GM10266 (cell line): Measurements from ENCODE around the gene GRAP2.

ENCODE experiments used
- DNase-seq: peaks from one replicate; pipeline ENCODE4 v3.0.0; 2012; ENCODE audit errors: extremely low spot score
- CTCF ChIP-seq: IDR thresholded peaks from 2 replicates; pipeline ENCODE4 v1.5.1; 2012; ENCODE audit warnings: mild to moderate bottlenecking, low read depth; ENCODE audit not compliant: control insufficient read depth, insufficient read depth; ENCODE audit errors: missing control alignments

GRAP2 gene

GRCh38 chr22:40021401-40022000 lies 120.6 kb downstream of the GRAP2 start:
- DNase-seq: no peak
- no peak for TF ChIP-seq CTCF

DNA sequence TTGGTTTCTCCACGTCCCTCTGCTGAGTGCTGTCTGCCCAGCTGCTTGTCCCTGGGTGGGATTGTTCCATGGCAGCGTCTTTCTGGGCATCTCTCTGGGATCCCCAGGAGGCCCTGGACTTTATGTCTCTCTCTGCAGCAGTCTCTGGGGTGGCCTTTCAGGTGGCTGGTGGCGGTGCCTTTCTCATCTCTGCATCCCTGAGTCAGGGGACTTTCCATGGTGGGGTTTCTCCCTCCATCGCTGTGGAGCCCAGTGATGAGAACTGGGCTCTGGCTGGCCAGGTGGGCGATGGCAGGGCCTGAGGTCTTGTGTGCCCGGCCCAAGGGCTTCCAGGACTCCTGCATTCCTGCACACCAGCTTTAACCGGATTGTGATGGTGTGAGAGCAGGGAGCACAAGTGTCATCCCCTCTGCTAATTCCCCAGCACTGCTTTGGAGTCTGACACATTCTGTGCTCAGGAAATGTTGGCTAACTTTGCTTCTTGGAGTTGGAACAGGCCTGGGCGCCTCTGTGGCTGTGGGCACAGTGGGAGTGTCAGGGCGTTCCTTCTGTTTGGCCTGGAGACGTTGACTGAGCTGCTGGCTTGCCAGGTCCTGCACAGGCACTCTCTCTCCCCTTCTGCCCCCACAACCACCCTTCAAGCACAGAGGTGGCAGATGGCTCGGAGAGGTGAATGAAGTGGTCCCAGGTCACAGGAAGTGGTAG lies 121.8 kb downstream of the GRAP2 start:
- no peak for DNase-seq
- TF ChIP-seq CTCF: no peak
